ENCODE data around the gene CCM2. TPM values are rescaled to one million over a fixed set of nuclear protein-coding genes. Genes with fewer than 3 reads are reported as not detected.

CCM2 gene
- polyA plus RNA-seq, 1 donor from 2014 or later, result 25.8 TPM

DNA sequence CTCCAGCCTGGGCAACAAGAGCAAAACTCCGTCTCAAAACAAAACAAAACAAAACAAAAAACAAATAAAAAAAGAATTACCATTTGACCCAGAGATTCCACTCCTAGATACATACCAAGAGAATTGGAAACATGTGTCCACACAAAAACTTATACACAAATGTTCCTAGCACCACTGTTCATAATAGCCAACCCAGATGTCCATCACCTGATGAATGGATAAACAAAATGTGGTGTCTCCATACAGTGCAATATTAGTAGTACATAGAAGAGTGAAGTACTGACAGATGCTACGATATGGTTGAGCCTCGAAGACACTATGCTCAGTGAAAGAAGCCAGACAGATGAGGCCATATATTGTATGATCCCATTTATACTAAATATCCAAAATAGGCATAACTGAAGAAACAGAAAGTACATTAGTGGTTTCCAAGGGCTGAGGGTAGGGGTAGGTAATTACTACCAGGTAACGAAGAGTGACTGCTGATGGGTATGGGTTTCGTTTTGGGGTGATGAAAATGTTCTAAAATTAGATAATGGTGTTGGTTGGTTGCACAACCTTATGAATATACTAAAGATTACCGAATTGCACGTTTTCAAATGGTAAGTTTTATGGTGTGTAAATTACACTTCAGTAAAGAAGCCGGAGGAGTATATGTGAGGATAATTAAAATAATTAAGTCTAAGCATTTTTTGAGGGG, 41.2 kb upstream of the CCM2 start:
- Histone ChIP-seq H3K27me3 (ENCODE audit: insufficient read depth, low read depth, low read length) (peaks cover 22% of the 10 kb centered on the region), H2AFZ (ENCODE audit: low read depth, low read length) (no peak overlapping the region), H3K79me2 (replicated peaks; ENCODE audit: insufficient read depth, low read length) (no peaks in the 10 kb centered on the region), H3K9me3 (ENCODE audit: low read length) (no peaks in the 10 kb centered on the region), H3K36me3 (ENCODE audit: insufficient read depth, low read length) (no peaks in the 10 kb centered on the region), H3K9ac (ENCODE audit: low read length) (no peak overlapping the region), H3K4me2 (ENCODE audit: low read length) (no peak overlapping the region), H3K27ac (ENCODE audit: low read length) (no peak overlapping the region), H3K9me2 (ENCODE audit: insufficient read depth, low read length) (no peaks in the 10 kb centered on the region), H4K20me1 (ENCODE audit: insufficient read depth) (no peaks in the 10 kb centered on the region), H3K4me3 (ENCODE audit: low read length) (no peak overlapping the region), H3F3A (ENCODE audit: insufficient read depth, low read length, poor library complexity, severe bottlenecking) (no peaks in the 10 kb centered on the region)
- no peak for TF ChIP-seq POLR2AphosphoS5 (IDR thresholded peaks at IDR 0.05)
- no peak for TF ChIP-seq RAD21 (conservative IDR thresholded peaks at IDR 0.05)
- TF ChIP-seq MXI1 (conservative IDR thresholded peaks at IDR 0.05; ENCODE audit: poor library complexity, severe bottlenecking), result no peak
- TF ChIP-seq, protein P1, sequence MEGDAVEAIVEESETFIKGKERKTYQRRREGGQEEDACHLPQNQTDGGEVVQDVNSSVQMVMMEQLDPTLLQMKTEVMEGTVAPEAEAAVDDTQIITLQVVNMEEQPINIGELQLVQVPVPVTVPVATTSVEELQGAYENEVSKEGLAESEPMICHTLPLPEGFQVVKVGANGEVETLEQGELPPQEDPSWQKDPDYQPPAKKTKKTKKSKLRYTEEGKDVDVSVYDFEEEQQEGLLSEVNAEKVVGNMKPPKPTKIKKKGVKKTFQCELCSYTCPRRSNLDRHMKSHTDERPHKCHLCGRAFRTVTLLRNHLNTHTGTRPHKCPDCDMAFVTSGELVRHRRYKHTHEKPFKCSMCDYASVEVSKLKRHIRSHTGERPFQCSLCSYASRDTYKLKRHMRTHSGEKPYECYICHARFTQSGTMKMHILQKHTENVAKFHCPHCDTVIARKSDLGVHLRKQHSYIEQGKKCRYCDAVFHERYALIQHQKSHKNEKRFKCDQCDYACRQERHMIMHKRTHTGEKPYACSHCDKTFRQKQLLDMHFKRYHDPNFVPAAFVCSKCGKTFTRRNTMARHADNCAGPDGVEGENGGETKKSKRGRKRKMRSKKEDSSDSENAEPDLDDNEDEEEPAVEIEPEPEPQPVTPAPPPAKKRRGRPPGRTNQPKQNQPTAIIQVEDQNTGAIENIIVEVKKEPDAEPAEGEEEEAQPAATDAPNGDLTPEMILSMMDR (IDR thresholded peaks at IDR 0.05; ENCODE audit: poor library complexity, severe bottlenecking), result no peak
- no peak for TF ChIP-seq TAF1 (IDR thresholded peaks at IDR 0.05; ENCODE audit: low read depth)

DNA sequence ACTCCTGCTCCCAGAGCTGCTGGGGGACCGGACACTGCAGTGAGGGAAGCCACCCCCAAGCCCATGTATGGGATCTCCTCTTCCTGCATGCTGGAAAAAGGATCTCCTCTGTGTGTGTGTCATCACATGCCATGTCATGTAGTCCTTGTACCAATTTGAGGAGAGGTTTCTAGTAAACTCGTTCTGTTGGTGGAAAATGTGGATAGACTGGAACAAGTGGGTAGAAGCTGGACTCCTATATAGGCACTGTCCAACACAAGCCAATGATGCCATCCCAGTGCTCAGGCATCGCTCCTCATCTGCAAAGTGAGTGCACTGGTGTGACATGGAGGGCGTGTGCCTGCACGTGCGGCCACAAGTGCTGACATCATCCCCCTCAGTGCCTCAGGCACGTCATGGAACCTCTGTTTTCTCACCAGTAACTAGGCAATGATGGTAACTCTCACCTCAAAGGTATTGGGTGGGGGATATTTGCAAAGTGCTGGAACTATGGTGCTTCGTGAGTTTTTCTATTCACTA, 40.5 kb upstream of the CCM2 start:
- H3K36me3 ChIP-seq (ENCODE audit: insufficient read depth, low read length), result no peaks in the 10 kb centered on the region
- peaks cover 22% of the 10 kb centered on the region for H3K27me3 ChIP-seq (ENCODE audit: insufficient read depth, low read depth, low read length)
- H4K20me1 ChIP-seq (ENCODE audit: insufficient read depth), result no peaks in the 10 kb centered on the region
- H2AFZ ChIP-seq (ENCODE audit: low read depth, low read length), result no peak overlapping the region
- no peaks in the 10 kb centered on the region for H3K9me2 ChIP-seq (ENCODE audit: insufficient read depth, low read length)
- H3K79me2 ChIP-seq (replicated peaks; ENCODE audit: insufficient read depth, low read length), result no peaks in the 10 kb centered on the region
- H3K4me3 ChIP-seq (ENCODE audit: low read length), result no peak overlapping the region
- no peak overlapping the region for H3K27ac ChIP-seq (ENCODE audit: low read length)
- no peaks in the 10 kb centered on the region for H3F3A ChIP-seq (ENCODE audit: insufficient read depth, low read length, poor library complexity, severe bottlenecking)
- no peak overlapping the region for H3K9ac ChIP-seq (ENCODE audit: low read length)
- TF ChIP-seq SMC3 (conservative IDR thresholded peaks at IDR 0.05; ENCODE audit: poor library complexity) (no peak), EZH2 (IDR thresholded peaks at IDR 0.05; ENCODE audit: borderline replicate concordance, insufficient read depth, low read length, poor library complexity, severe bottlenecking) (no peak), EP300 (conservative IDR thresholded peaks at IDR 0.05; ENCODE audit: poor library complexity, severe bottlenecking) (no peak), MXI1 (conservative IDR thresholded peaks at IDR 0.05; ENCODE audit: poor library complexity, severe bottlenecking) (no peak), POLR2AphosphoS5 (IDR thresholded peaks at IDR 0.05) (no peak)
- TF ChIP-seq, protein P1 (IDR thresholded peaks at IDR 0.05; ENCODE audit: poor library complexity, severe bottlenecking), result no peak
- TF ChIP-seq, protein P2, sequence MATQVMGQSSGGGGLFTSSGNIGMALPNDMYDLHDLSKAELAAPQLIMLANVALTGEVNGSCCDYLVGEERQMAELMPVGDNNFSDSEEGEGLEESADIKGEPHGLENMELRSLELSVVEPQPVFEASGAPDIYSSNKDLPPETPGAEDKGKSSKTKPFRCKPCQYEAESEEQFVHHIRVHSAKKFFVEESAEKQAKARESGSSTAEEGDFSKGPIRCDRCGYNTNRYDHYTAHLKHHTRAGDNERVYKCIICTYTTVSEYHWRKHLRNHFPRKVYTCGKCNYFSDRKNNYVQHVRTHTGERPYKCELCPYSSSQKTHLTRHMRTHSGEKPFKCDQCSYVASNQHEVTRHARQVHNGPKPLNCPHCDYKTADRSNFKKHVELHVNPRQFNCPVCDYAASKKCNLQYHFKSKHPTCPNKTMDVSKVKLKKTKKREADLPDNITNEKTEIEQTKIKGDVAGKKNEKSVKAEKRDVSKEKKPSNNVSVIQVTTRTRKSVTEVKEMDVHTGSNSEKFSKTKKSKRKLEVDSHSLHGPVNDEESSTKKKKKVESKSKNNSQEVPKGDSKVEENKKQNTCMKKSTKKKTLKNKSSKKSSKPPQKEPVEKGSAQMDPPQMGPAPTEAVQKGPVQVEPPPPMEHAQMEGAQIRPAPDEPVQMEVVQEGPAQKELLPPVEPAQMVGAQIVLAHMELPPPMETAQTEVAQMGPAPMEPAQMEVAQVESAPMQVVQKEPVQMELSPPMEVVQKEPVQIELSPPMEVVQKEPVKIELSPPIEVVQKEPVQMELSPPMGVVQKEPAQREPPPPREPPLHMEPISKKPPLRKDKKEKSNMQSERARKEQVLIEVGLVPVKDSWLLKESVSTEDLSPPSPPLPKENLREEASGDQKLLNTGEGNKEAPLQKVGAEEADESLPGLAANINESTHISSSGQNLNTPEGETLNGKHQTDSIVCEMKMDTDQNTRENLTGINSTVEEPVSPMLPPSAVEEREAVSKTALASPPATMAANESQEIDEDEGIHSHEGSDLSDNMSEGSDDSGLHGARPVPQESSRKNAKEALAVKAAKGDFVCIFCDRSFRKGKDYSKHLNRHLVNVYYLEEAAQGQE (IDR thresholded peaks at IDR 0.05; ENCODE audit: borderline replicate concordance), result no peak
- H3K4me2 ChIP-seq (ENCODE audit: low read length), result no peak overlapping the region
- H3K9me3 ChIP-seq (ENCODE audit: low read length), result no peaks in the 10 kb centered on the region
